A673 (cell line): ENCODE data around the gene TENM4.

ENCODE experiments used
- CTCF ChIP-seq: fragments of 300-800, 200-600 bp; sonication (generic); conservative IDR thresholded peaks from 2 replicates; pipeline ENCODE4 v1.5.1; 2017; ENCODE audit warnings: low read depth, mild to moderate bottlenecking, antibody characterized with exemption, low read length, moderate library complexity, mixed read lengths
- EZH2 ChIP-seq: fragments of 200-600 bp; sonication (generic); IDR thresholded peaks from 2 replicates; pipeline ENCODE4 v1.6.1; 2017; ENCODE audit warnings: borderline replicate concordance, low read depth, mild to moderate bottlenecking, mixed read lengths, antibody characterized with exemption, low read length; ENCODE audit not compliant: poor library complexity, severe bottlenecking

DNA sequence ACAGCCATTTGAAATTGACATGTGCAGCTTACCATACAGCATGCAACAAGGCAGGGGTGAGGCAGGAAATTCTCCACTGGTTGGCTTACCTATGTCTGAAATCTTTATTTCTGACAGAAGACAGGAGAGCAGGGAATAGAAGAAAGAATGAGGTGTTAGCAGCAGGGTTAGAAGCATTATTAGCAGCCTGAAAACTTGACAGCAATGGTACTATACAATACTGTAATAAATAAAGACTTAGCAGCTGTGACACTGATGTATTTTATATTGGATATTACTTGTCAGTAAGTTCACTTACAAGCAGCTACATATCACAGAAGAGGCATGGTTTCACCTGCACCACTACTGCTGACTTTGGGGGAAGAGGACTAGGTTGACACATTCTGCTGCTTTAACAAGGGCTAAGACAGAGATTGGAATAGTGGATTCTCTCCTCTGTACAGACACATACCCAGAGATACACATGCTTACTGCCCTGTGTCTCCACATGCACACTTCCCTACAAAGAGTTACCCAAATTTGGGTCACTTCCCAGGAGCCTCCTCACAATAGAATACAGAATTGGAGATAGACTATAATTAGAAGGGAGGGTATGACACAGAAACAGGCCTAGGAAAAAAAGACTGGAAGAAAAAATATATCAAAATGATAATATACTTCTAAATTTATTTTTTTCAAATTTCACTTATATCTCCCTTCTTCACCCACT, 720.4 kb downstream of the TENM4 start:
- TF ChIP-seq CTCF (no peak), EZH2 (no peak)
